Activated naive CD8-positive, alpha-beta T cell treated with anti-CD3 and anti-CD28 coated beads for 36 hours (primary cell): ENCODE results near the gene DGKH. TPM values are rescaled to one million over a fixed set of nuclear protein-coding genes. Genes with fewer than 3 reads are reported as not detected.

Source experiments
- DNase-seq: peaks from one replicate; pipeline ENCODE4 v3.0.0; 2021
- H3K27ac Mint-ChIP-seq: one replicate; pipeline ENCODE4 v1.8.0; 2022; ENCODE audit warnings: mild to moderate bottlenecking, moderate library complexity, mixed read lengths
- H3K27me3 Mint-ChIP-seq: one replicate; pipeline ENCODE4 v1.8.0; 2022; ENCODE audit warnings: mild to moderate bottlenecking, mixed read lengths
- H3K36me3 Mint-ChIP-seq: one replicate; pipeline ENCODE4 v1.8.0; 2021; ENCODE audit warnings: mild to moderate bottlenecking, mixed read lengths
- H3K4me1 Mint-ChIP-seq: one replicate; pipeline ENCODE4 v1.8.0; 2021; ENCODE audit warnings: mixed read lengths
- H3K4me3 Mint-ChIP-seq: one replicate; pipeline ENCODE4 v1.8.0; 2022; ENCODE audit warnings: mild to moderate bottlenecking, moderate library complexity, mixed read lengths
- H3K9me3 Mint-ChIP-seq: one replicate; pipeline ENCODE4 v1.8.0; 2022; ENCODE audit warnings: mixed read lengths
- total RNA-seq, 2 experiments: library from RNA; stranded (reverse); gene quantifications; one replicate each; pipeline ENCODE4 v1.2.3, GENCODE V29; 2021

Gene DGKH
- total RNA-seq: 10 to 100 TPM; 11.7 to 12.2 TPM

GRCh38 chr13:42048342-42048683 is at the start of gene DGKH:
DGKH (plus strand) TSS chr13:42048648; CDS start chr13:42048774, 126 bp downstream.
- Mint-ChIP-seq H3K36me3 (peaks cover 24% of the 10 kb centered on the region), H3K4me1 (peaks cover 17% of the 10 kb centered on the region), H3K4me3 (peak within 1 kb of the TSS; percentile 92), H3K27me3 (peaks cover 7% of the 10 kb centered on the region), H3K9me3 (no peaks in the 10 kb centered on the region), H3K27ac (peak within 1 kb of the TSS; percentile 91)
- DNase-seq: no peak

DNA sequence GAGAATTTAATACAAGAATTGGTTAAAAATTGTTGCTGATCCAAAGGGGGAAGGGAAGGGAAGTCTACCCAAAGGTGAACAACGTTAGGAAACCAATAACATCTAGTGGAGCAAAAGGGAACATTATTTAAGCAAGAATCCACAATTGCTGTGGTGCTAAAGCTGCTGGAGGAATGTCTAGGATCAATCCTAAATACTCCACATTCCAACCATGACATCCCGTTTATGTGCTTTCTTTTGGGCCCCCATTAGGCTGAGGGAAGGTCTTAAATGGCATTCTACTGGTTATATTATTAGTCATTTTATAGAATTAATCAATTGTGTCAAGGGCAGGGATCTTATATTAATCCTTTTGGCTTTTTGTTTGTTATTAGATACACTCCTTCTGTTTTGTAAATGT is 47.6 kb upstream of the DGKH start:
- H3K27ac Mint-ChIP-seq: no peak overlapping the region
- peaks cover 3% of the 10 kb centered on the region for H3K4me1 Mint-ChIP-seq
- no peaks in the 10 kb centered on the region for H3K36me3 Mint-ChIP-seq
- no peak for DNase-seq
- H3K27me3 Mint-ChIP-seq: peaks cover 3% of the 10 kb centered on the region
- H3K4me3 Mint-ChIP-seq: no peak overlapping the region
- H3K9me3 Mint-ChIP-seq: no peaks in the 10 kb centered on the region

DNA sequence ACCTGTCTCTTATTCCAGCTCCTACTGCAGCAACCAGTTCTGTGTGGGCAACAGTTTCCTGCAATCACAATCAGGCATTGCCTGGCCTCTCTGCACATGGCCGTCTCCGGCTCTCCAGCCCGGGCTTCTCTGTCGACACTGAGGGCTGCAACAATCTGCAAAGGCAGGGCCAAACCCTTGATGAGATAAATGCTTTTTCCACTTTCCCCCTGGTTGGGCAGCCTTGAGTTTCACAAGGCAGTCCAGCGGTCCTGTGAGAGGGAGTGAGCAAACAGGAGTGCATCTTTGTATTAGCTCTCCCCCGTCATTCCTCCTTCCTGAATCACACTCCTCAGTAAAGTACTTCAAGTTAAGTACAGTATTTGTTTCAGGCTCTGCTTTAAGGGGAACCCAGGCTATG is 46.9 kb upstream of the DGKH start:
- no peak for DNase-seq
- Mint-ChIP-seq H3K27me3 (peaks cover 3% of the 10 kb centered on the region), H3K9me3 (no peaks in the 10 kb centered on the region), H3K36me3 (no peaks in the 10 kb centered on the region), H3K27ac (no peak overlapping the region), H3K4me1 (no peaks in the 10 kb centered on the region), H3K4me3 (no peak overlapping the region)

- H3K27me3 Mint-ChIP-seq: peaks cover 3% of the 10 kb centered on the region
- no peak overlapping the region for H3K27ac Mint-ChIP-seq
- no peaks in the 10 kb centered on the region for H3K9me3 Mint-ChIP-seq
- H3K36me3 Mint-ChIP-seq: no peaks in the 10 kb centered on the region
- H3K4me1 Mint-ChIP-seq: no peaks in the 10 kb centered on the region
- H3K4me3 Mint-ChIP-seq: no peak overlapping the region
- DNase-seq: no peak
Observed at GRCh38 chr13:42002066-42002465, 46.4 kb upstream of the DGKH start.

- H3K4me1 Mint-ChIP-seq: no peaks in the 10 kb centered on the region
- DNase-seq: no peak
- H3K27ac Mint-ChIP-seq: no peak overlapping the region
- no peak overlapping the region for H3K4me3 Mint-ChIP-seq
- H3K36me3 Mint-ChIP-seq: no peaks in the 10 kb centered on the region
- no peaks in the 10 kb centered on the region for H3K9me3 Mint-ChIP-seq
- H3K27me3 Mint-ChIP-seq: no peaks in the 10 kb centered on the region
Observed at GRCh38 chr13:42007844-42008243, 40.6 kb upstream of the DGKH start.

GRCh38 chr13:42009057-42009456 is 39.4 kb upstream of the DGKH start:
- H3K27ac Mint-ChIP-seq: no peak overlapping the region
- H3K9me3 Mint-ChIP-seq: no peaks in the 10 kb centered on the region
- no peak for DNase-seq
- H3K4me1 Mint-ChIP-seq: no peaks in the 10 kb centered on the region
- H3K27me3 Mint-ChIP-seq: no peaks in the 10 kb centered on the region
- H3K4me3 Mint-ChIP-seq: no peak overlapping the region
- no peaks in the 10 kb centered on the region for H3K36me3 Mint-ChIP-seq

GRCh38 chr13:42011601-42012350 is 36.7 kb upstream of the DGKH start:
- Mint-ChIP-seq H3K4me1 (no peaks in the 10 kb centered on the region), H3K36me3 (no peaks in the 10 kb centered on the region), H3K27ac (no peak overlapping the region), H3K4me3 (no peak overlapping the region), H3K9me3 (no peaks in the 10 kb centered on the region), H3K27me3 (peaks cover 4% of the 10 kb centered on the region)
- DNase-seq: no peak

- H3K27me3 Mint-ChIP-seq: peaks cover 14% of the 10 kb centered on the region
Observed at GRCh38 chr13:42014119-42014518, 34.3 kb upstream of the DGKH start.

DNA sequence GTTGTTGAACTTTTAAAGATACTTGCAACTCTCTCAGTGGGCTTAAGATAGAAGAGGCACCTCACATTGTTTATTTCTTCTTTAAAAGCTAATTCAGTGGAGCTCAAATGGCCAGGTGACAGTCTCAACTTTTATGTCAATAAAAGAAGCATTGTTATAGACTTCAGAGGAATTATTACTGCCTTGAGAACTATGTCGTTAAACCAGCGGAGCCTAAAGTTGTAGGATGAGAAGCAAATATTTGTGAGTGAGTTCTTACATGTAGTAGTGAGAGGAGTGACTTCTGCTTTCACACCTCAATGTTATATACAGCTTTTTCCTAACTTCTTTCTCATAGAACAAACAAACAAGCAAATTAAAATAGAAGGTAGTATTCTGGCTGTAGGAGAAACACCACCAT is 31.2 kb upstream of the DGKH start:
- no peaks in the 10 kb centered on the region for H3K36me3 Mint-ChIP-seq
- H3K4me1 Mint-ChIP-seq: no peaks in the 10 kb centered on the region
- H3K27me3 Mint-ChIP-seq: peaks cover 14% of the 10 kb centered on the region
- H3K27ac Mint-ChIP-seq: no peak overlapping the region
- H3K9me3 Mint-ChIP-seq: no peaks in the 10 kb centered on the region
- DNase-seq: no peak
- no peak overlapping the region for H3K4me3 Mint-ChIP-seq

More at GRCh38 chr13:42014119-42014518, 34.3 kb upstream of the DGKH start:
- H3K4me3 Mint-ChIP-seq: no peak overlapping the region
- DNase-seq: no peak
- no peaks in the 10 kb centered on the region for H3K4me1 Mint-ChIP-seq
- H3K36me3 Mint-ChIP-seq: no peaks in the 10 kb centered on the region
- no peaks in the 10 kb centered on the region for H3K9me3 Mint-ChIP-seq
- H3K27ac Mint-ChIP-seq: no peak overlapping the region

GRCh38 chr13:42021851-42022250 is 26.6 kb upstream of the DGKH start:
- DNase-seq: no peak
- Mint-ChIP-seq H3K9me3 (no peaks in the 10 kb centered on the region), H3K4me3 (no peak overlapping the region), H3K4me1 (no peaks in the 10 kb centered on the region), H3K27ac (no peak overlapping the region), H3K27me3 (peaks cover 10% of the 10 kb centered on the region), H3K36me3 (no peaks in the 10 kb centered on the region)

GRCh38 chr13:42022336-42022735 is 26.1 kb upstream of the DGKH start:
- H3K9me3 Mint-ChIP-seq: no peaks in the 10 kb centered on the region
- no peak overlapping the region for H3K4me3 Mint-ChIP-seq
- H3K36me3 Mint-ChIP-seq: no peaks in the 10 kb centered on the region
- H3K27me3 Mint-ChIP-seq: peaks cover 6% of the 10 kb centered on the region
- no peak for DNase-seq
- no peak overlapping the region for H3K27ac Mint-ChIP-seq
- no peaks in the 10 kb centered on the region for H3K4me1 Mint-ChIP-seq

GRCh38 chr13:42022796-42023493 is 25.5 kb upstream of the DGKH start:
- no peaks in the 10 kb centered on the region for H3K9me3 Mint-ChIP-seq
- no peak overlapping the region for H3K27ac Mint-ChIP-seq
- DNase-seq: no peak
- no peaks in the 10 kb centered on the region for H3K4me1 Mint-ChIP-seq
- no peaks in the 10 kb centered on the region for H3K27me3 Mint-ChIP-seq
- no peaks in the 10 kb centered on the region for H3K36me3 Mint-ChIP-seq
- H3K4me3 Mint-ChIP-seq: no peak overlapping the region

- no peak for DNase-seq
- Mint-ChIP-seq H3K27ac (no peak overlapping the region), H3K36me3 (no peaks in the 10 kb centered on the region), H3K9me3 (no peaks in the 10 kb centered on the region), H3K4me1 (no peaks in the 10 kb centered on the region), H3K27me3 (no peaks in the 10 kb centered on the region), H3K4me3 (no peak overlapping the region)
Observed at GRCh38 chr13:42027286-42027685, 21.2 kb upstream of the DGKH start.

GRCh38 chr13:42028113-42028799 is 20.2 kb upstream of the DGKH start:
- no peak for DNase-seq
- Mint-ChIP-seq H3K27ac (no peak overlapping the region), H3K27me3 (no peaks in the 10 kb centered on the region), H3K4me3 (no peak overlapping the region), H3K9me3 (no peaks in the 10 kb centered on the region), H3K4me1 (no peaks in the 10 kb centered on the region), H3K36me3 (no peaks in the 10 kb centered on the region)

- H3K9me3 Mint-ChIP-seq: peaks cover 11% of the 10 kb centered on the region
- no peak overlapping the region for H3K27ac Mint-ChIP-seq
- no peaks in the 10 kb centered on the region for H3K27me3 Mint-ChIP-seq
- peaks cover 7% of the 10 kb centered on the region for H3K4me1 Mint-ChIP-seq
- H3K36me3 Mint-ChIP-seq: peaks cover 1% of the 10 kb centered on the region
- no peak overlapping the region for H3K4me3 Mint-ChIP-seq
- no peak for DNase-seq
Observed at GRCh38 chr13:42035905-42036521, 12.4 kb upstream of the DGKH start.
